Activated CD4-positive, alpha-beta T cell treated with anti-CD3 and anti-CD28 coated beads, Interleukin-2, amount 50 U/mL, for 16 hours (primary cell): ENCODE results near the gene CACNA1D.

Source experiments
- DNase-seq: peaks from one replicate; pipeline ENCODE4 v3.0.0-alpha.2; 2020

CACNA1D gene

GRCh38 chr3:53581671-53582070 lies 87.3 kb downstream of the CACNA1D start:
- peak; percentile 53 for DNase-seq

GRCh38 chr3:53583161-53583690 lies 88.8 kb downstream of the CACNA1D start:
- DNase-seq = no peak

GRCh38 chr3:53585049-53585448 lies 90.6 kb downstream of the CACNA1D start:
- DNase-seq = no peak

- no peak for DNase-seq
Observed at GRCh38 chr3:53585627-53586026, 91.2 kb downstream of the CACNA1D start.

GRCh38 chr3:53588122-53588521 lies 93.7 kb downstream of the CACNA1D start:
- no peak for DNase-seq

GRCh38 chr3:53589201-53589600 lies 94.8 kb downstream of the CACNA1D start:
- DNase-seq = no peak

GRCh38 chr3:53589806-53590205 lies 95.4 kb downstream of the CACNA1D start:
- DNase-seq = no peak

- no peak for DNase-seq
Observed at GRCh38 chr3:53590606-53591005, 96.2 kb downstream of the CACNA1D start.

GRCh38 chr3:53591646-53592045 lies 97.2 kb downstream of the CACNA1D start:
- DNase-seq = no peak

- DNase-seq = no peak
Observed at GRCh38 chr3:53592862-53593261, 98.5 kb downstream of the CACNA1D start.

GRCh38 chr3:53593611-53594010 lies 99.2 kb downstream of the CACNA1D start:
- DNase-seq = no peak

- DNase-seq = no peak
Observed at GRCh38 chr3:53594276-53594675, 99.9 kb downstream of the CACNA1D start.

- no peak for DNase-seq
Observed at GRCh38 chr3:53595660-53596059, 101.2 kb downstream of the CACNA1D start.

- no peak for DNase-seq
Observed at GRCh38 chr3:53597136-53597915, 102.9 kb downstream of the CACNA1D start.

- no peak for DNase-seq
Observed at GRCh38 chr3:53599771-53600170, 105.4 kb downstream of the CACNA1D start.

GRCh38 chr3:53602866-53603265 lies 108.5 kb downstream of the CACNA1D start:
- no peak for DNase-seq

GRCh38 chr3:53604232-53604631 lies 109.8 kb downstream of the CACNA1D start:
- DNase-seq = no peak

- DNase-seq = no peak
Observed at GRCh38 chr3:53606793-53607192, 112.4 kb downstream of the CACNA1D start.

- DNase-seq = no peak
Observed at GRCh38 chr3:53612508-53612907, 118.1 kb downstream of the CACNA1D start.

- DNase-seq = no peak
Observed at GRCh38 chr3:53613125-53613524, 118.7 kb downstream of the CACNA1D start.

GRCh38 chr3:53614307-53614706 lies 119.9 kb downstream of the CACNA1D start:
- DNase-seq = no peak

- no peak for DNase-seq
Observed at GRCh38 chr3:53616321-53616720, 121.9 kb downstream of the CACNA1D start.

GRCh38 chr3:53616971-53617892 lies 122.8 kb downstream of the CACNA1D start:
- peak; percentile 21 for DNase-seq
